ENCODE data around the gene TUSC7.

The TUSC7 gene

DNA sequence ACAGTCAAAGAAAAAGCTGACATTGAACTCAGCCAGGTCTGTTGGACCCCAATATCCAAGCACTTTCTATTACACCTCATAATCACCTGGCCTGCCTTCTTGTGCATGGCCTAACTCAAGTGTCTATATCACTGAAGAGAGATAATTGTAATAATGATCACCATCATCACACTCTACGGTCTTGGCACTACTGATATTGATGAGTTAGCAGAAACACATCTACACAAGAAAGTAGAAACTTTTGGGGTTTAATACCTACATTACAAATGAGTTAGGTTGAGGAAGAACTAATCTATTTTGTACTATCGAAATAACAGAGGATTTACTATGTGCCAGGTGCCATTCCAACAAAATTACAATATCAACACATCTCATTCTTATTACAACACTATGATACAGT, 30.7 kb downstream of the TUSC7 start:
- no peak for DNase-seq (ENCODE audit: low read depth)
- H3K4me3 ChIP-seq (ENCODE audit: low read depth, low read length), result no peak overlapping the region
- TF ChIP-seq POLR2A (IDR thresholded peaks at IDR 0.05; ENCODE audit: extremely low read depth, insufficient read length) (no peak), MYC (IDR thresholded peaks at IDR 0.05; ENCODE audit: low read depth, low read length) (no peak)
- TF ChIP-seq, protein P1, sequence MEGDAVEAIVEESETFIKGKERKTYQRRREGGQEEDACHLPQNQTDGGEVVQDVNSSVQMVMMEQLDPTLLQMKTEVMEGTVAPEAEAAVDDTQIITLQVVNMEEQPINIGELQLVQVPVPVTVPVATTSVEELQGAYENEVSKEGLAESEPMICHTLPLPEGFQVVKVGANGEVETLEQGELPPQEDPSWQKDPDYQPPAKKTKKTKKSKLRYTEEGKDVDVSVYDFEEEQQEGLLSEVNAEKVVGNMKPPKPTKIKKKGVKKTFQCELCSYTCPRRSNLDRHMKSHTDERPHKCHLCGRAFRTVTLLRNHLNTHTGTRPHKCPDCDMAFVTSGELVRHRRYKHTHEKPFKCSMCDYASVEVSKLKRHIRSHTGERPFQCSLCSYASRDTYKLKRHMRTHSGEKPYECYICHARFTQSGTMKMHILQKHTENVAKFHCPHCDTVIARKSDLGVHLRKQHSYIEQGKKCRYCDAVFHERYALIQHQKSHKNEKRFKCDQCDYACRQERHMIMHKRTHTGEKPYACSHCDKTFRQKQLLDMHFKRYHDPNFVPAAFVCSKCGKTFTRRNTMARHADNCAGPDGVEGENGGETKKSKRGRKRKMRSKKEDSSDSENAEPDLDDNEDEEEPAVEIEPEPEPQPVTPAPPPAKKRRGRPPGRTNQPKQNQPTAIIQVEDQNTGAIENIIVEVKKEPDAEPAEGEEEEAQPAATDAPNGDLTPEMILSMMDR (IDR thresholded peaks at IDR 0.05; ENCODE audit: low read depth, low read length), result no peak
- TF ChIP-seq, protein P2, sequence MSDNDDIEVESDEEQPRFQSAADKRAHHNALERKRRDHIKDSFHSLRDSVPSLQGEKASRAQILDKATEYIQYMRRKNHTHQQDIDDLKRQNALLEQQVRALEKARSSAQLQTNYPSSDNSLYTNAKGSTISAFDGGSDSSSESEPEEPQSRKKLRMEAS (IDR thresholded peaks at IDR 0.05; ENCODE audit: low read depth, low read length), result no peak

DNA sequence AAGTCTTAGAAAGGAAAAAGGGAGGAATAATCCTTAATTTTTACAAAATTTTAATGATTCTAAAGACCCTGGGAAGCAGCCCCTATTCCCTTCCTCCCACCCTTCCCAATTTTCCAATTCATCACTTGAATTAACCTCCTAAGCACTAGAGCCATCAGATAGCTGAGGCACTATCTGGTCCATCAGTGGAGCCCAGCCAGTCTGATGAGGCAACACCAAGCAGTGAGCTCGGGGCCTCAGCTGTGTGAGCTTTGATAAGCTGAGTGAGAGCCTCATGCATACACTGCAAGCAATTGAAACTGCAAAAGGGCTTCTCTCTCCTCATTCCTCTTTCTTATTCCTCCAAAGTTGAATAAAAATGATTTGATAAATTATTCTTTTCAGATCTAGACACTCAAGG, 31.9 kb downstream of the TUSC7 start:
- no peak for TF ChIP-seq MYC (IDR thresholded peaks at IDR 0.05; ENCODE audit: low read depth, low read length)
- TF ChIP-seq, protein P2 (IDR thresholded peaks at IDR 0.05; ENCODE audit: low read depth, low read length), result no peak
- TF ChIP-seq, protein P1 (IDR thresholded peaks at IDR 0.05; ENCODE audit: low read depth, low read length), result no peak
- TF ChIP-seq POLR2A (IDR thresholded peaks at IDR 0.05; ENCODE audit: extremely low read depth, insufficient read length), result no peak
- H3K4me3 ChIP-seq (ENCODE audit: low read depth, low read length), result no peak overlapping the region
- no peak for DNase-seq (ENCODE audit: low read depth)

DNA sequence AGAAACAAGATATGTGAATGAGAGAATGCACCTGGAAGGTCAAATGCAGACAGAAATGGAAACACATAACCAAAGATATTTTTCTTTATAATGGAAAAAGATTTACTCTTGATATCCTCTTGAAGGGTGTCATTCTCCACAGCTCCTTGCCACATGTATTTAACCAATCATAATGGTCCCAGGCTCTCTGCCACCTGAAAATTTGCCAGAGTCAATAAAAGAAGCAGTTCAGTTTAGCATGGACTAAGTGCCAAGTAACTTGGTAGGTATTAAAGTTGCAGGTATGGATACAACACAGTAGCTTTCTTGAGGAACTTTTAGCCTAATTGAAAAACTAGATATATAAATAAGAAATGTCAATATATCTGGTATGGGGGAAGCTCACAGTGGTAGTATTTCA, 33.5 kb downstream of the TUSC7 start:
- TF ChIP-seq POLR2A (IDR thresholded peaks at IDR 0.05; ENCODE audit: extremely low read depth, insufficient read length) (no peak), MYC (IDR thresholded peaks at IDR 0.05; ENCODE audit: low read depth, low read length) (no peak)
- TF ChIP-seq, protein P1 (IDR thresholded peaks at IDR 0.05; ENCODE audit: low read depth, low read length), result no peak
- TF ChIP-seq, protein P2 (IDR thresholded peaks at IDR 0.05; ENCODE audit: low read depth, low read length), result no peak
- no peak for DNase-seq (ENCODE audit: low read depth)
- no peak overlapping the region for H3K4me3 ChIP-seq (ENCODE audit: low read depth, low read length)

DNA sequence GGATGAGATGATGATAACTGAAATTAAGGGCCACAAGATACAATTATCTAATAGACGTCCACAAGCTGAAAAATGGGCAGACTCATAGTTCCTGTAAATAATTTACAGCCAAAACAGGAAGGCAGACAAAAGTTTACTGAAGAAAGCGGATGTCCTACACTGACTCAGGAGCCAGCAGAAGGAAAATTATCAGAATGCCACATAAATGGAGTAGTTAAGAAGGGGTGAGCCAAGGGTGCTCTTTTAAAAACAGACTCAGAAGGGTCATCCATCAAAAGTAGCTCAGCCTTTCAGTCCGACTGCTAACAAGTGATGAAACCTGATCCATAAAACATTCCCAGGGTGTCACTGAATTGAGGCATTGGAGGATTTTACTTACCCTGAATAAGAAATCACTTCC, 39.8 kb downstream of the TUSC7 start:
- no peak for DNase-seq (ENCODE audit: low read depth)
- TF ChIP-seq, protein P2 (IDR thresholded peaks at IDR 0.05; ENCODE audit: low read depth, low read length), result no peak
- TF ChIP-seq MYC (IDR thresholded peaks at IDR 0.05; ENCODE audit: low read depth, low read length) (no peak), POLR2A (IDR thresholded peaks at IDR 0.05; ENCODE audit: extremely low read depth, insufficient read length) (no peak)
- TF ChIP-seq, protein P1 (IDR thresholded peaks at IDR 0.05; ENCODE audit: low read depth, low read length), result no peak
- H3K4me3 ChIP-seq (ENCODE audit: low read depth, low read length), result no peak overlapping the region

DNA sequence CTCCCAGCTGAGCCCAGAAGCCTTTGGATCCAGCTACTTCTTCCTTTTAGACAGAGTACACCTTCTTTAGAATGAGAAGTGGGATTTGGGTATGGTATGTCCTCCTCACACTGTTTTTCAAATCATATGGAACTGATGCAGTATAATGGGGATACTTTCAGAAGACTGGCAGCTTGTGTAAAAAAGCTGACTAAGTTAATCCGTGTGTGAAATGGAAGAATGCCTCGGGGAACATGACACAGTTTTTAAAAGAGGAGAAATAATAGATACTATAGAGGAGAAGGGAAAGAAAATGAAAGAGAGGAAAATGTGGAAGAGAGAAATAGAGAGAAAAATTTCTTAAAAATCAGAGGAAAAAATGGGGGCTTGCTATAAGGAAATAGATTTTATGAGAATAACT, 47.7 kb downstream of the TUSC7 start:
- no peak for DNase-seq (ENCODE audit: low read depth)
- no peak overlapping the region for H3K4me3 ChIP-seq (ENCODE audit: low read depth, low read length)
- TF ChIP-seq MYC (IDR thresholded peaks at IDR 0.05; ENCODE audit: low read depth, low read length) (no peak), POLR2A (IDR thresholded peaks at IDR 0.05; ENCODE audit: extremely low read depth, insufficient read length) (no peak)
- TF ChIP-seq, protein P1 (IDR thresholded peaks at IDR 0.05; ENCODE audit: low read depth, low read length), result no peak
- TF ChIP-seq, protein P2 (IDR thresholded peaks at IDR 0.05; ENCODE audit: low read depth, low read length), result no peak

DNA sequence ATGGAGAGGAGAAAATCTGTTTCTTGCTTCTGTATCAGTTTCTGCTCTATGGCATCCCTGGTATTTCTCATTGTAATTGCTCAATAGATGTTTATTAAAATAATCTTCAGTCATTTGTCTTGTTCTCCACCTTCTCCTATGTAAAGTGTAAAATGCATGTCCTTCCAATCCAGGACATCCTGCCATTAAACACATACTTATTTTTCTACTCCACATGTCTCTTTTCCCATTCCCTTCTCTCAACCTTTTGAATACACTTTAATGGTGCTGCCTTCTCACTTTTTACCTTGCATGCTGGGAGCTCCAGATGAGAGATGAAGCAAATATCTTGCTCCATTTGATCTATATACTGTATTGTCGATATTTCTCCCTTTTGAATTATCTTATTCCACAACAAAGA, 49.7 kb downstream of the TUSC7 start:
- H3K4me3 ChIP-seq (ENCODE audit: low read depth, low read length), result no peak overlapping the region
- no peak for DNase-seq (ENCODE audit: low read depth)
- TF ChIP-seq MYC (IDR thresholded peaks at IDR 0.05; ENCODE audit: low read depth, low read length) (no peak), POLR2A (IDR thresholded peaks at IDR 0.05; ENCODE audit: extremely low read depth, insufficient read length) (no peak)
- TF ChIP-seq, protein P1 (IDR thresholded peaks at IDR 0.05; ENCODE audit: low read depth, low read length), result no peak
- TF ChIP-seq, protein P2 (IDR thresholded peaks at IDR 0.05; ENCODE audit: low read depth, low read length), result no peak

Data from NB4 (cell line).